Measurements from ENCODE around the gene WFS1.

Gene WFS1

DNA sequence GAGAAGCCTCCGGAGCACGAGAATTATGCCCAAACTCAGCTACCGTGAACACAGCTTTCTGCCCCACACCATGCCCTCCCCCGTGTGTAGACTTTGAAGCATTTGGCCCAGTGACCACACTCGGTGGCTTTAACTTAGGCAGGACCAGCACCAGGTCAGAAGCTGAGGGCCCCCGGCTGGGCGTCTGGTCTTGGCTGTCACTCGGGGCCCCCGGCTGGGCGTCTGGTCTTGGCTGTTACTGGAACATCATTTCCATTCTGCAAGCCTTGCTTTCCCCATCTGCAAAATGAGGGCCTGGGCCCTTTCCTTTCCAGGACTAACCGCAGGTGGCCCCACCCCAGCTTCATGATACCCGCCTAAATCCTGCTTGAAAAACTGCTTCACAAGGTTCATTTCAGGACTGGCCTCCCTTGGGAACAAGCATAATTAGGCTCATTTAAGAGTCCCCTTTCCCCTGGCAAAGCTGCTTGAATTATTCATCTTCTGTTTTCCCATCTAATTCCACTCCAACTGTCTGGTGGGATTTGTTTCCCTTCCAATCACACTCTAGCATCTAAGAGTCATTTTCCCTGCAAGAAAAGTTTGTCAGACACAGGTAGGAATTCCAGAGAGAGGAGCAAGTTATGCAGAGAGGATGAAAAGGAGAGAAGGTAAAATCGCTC is 82.5 kb downstream of the WFS1 start:
- in situ Hi-C loops (cut with HindIII; ENCODE audit: low sequenced_read_pairs), result no loop called here

Data from DLD1 (cell line).